ENCODE data around the gene THEM4. TPM values are rescaled to one million over a fixed set of nuclear protein-coding genes. Genes with fewer than 3 reads are reported as not detected.
A peak's percentile ranks its signal among the peaks of the same experiment; 100 is the strongest.
"Not testable (repeated sequence)": the region's sequence is repeated elsewhere in the genome, so short reads cannot be mapped to it uniquely, and the experiment has no call there.

The THEM4 gene
- total RNA-seq, 1 experiment from 2014 or later: 9.5 TPM

DNA sequence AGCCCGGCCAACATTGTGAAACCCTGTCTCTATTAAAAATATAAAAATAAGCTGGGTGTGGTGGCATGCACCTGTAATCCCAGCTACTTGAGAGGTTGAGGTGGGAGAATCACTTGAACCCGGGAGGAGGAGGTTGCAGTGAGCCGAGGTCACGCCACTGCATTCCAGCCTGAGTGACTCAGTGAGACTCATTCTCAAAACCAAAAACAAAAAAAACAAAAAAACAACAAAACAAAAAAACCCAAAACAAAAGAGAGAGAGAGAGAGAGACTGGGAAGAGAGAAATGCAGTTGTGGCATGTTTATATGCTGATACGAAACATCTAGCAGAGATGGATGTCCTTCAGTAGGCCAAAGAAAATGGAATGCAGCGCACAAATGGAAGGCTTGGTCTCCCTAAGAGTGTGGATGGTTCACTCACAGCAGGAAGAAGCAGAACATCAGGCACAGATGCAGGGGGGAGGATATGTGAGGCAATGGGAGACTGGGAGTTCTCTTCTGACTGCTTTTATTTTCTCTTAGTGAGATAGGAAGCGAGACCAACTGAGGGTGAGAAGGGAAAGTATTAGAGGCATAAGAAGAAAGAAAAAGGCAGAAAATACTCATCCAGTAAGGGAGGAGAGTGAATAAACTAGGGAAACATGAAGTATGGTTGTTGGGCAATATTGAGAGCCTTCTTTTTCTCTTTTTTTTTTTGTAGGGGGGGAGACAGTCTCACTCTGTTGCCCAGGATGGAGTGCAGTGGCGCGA is 16.0 kb downstream of the THEM4 start:
- DNase-seq (ENCODE audit: low spot score): no peak

- no peak for DNase-seq (ENCODE audit: low spot score)
These were observed 17.1 kb downstream of the THEM4 start for GRCh38 chr1:151892190-151892589.

DNA sequence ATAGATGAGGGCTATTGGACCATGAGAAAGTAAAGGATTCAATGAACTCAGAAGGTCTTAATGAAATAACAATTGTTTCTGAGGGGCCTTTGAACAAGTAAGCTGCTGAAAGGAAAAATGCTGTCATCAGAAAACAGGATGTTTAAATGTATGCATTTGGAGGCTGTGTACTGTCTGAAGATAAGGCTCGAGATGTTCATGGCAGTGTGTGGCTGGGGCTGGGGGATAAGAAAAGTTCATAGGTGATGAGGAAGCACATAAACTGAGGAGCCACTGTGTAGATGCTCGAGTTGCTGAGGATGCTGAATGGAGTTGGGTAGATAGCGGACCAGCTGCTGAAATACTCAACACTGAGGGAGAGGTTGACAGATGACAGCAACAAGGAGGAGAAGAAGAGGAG is 17.8 kb downstream of the THEM4 start:
- no peak for DNase-seq (ENCODE audit: low spot score)

DNA sequence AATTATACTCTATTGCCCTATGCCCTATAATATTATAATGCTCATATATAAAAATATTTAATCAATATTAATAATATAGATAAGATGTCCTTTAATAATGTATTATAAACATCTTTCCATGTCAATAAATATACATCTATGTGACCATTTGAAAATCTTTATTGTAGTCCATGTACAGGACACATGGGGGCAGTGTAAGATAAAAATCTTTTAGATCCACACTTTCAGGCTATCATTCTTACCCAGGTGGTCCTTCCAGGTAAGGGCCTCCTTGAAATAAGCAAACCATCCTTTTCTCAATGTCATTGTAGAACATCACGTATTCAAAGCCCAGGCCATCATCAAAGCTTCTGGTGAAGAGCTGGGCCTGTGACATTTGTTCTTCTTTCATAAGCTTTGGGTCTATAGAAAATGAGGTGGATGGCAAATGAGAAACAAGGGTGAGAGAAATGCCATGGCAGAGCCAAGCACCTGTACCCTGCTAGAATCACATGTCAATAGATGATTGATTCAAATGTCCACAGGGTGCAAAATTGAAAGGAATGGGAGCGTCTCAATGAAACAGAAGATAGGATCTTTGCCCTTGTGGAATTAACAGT is 20.2 kb downstream of the THEM4 start:
- DNase-seq (ENCODE audit: low spot score): no peak

DNA sequence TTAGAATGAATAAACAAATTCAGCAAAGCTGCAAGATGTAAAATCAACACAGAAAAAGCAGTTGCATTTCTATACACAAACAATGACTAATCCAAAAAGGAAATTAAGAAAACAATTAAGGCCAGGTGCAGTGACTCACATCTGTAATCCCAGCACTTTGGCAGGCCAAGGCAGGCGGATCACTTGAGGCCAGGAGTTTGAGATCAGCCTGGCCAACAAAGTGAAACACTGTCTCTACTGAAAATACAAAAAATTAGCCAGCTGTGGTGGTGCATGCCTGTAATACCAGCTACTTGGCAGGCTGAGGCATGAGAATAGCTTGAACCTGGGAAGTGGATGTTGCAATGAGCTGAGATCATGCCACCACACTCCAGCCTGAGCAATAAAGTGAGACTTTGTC is 22.3 kb downstream of the THEM4 start:
- DNase-seq (ENCODE audit: low spot score): peak; percentile 31

DNA sequence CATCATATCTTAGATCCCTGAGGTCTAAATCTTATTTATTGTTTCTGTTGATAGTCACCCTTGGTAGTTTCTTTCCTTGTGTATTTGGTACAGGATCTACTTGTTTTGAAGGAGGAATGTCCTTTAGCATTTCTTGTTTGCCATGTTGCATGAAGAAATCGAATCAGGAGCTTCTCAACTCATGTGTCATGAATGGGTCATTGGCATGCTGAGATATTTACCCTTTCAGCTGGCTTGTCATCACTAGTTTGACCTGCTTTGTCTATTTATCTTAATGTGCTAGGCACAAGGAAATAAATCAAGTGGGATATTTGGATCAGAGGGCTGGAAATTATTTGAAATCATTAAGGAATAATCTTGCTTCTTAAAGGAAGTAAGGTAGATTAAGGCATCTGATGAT is 23.8 kb downstream of the THEM4 start:
- DNase-seq (ENCODE audit: low spot score): no peak

- DNase-seq (ENCODE audit: low spot score): not testable (repeated sequence)
These were observed 24.4 kb downstream of the THEM4 start for GRCh38 chr1:151884879-151885278.

GRCh38 chr1:151884445-151884844 is 24.9 kb downstream of the THEM4 start:
- not testable (repeated sequence) for DNase-seq (ENCODE audit: low spot score)

- DNase-seq (ENCODE audit: low spot score): not testable (repeated sequence)
These were observed 25.4 kb downstream of the THEM4 start for GRCh38 chr1:151883898-151884297.

DNA sequence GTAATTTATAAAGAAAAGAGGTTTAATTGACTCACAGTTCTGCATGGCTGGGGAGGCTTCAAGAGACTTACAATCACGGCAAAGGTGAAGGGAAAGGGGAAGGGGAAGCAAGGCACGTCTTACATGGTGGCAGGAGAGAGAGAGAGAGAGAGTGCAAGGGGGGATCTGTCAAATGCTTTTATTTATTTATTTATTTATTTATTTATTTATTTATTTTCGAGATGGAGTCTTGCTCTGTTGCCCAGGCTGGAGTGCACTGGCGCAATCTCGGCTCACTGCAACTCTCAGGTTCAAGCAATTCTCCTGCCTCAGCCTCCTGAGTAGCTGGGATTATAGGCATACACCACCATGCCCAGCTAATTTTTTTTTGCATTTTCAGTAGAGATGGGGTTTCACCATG is 26.4 kb downstream of the THEM4 start:
- DNase-seq (ENCODE audit: low spot score): not testable (repeated sequence)

DNA sequence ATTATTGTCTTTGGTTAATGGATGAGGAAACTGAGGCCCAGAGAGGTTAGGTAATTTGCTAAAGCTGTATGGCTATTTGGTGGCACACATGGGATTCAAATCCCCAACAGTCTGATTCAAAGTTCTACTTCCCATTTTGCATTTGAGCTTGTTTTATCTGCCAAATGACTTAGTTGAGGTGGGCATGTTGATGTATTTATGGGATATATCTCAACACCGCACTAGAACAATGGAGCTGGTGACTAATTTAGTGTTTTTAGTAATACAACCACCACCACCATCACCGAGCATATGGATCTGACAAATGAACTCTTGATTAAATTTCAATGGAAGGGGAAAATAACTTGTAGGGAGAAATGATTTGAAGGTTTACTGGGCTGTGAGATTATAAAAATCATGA is 26.8 kb downstream of the THEM4 start:
- no peak for DNase-seq (ENCODE audit: low spot score)

- DNase-seq (ENCODE audit: low spot score): no peak
These were observed 27.8 kb downstream of the THEM4 start for GRCh38 chr1:151881479-151881878.

GRCh38 chr1:151875419-151876097 is 33.8 kb downstream of the THEM4 start:
- DNase-seq (ENCODE audit: low spot score): no peak

DNA sequence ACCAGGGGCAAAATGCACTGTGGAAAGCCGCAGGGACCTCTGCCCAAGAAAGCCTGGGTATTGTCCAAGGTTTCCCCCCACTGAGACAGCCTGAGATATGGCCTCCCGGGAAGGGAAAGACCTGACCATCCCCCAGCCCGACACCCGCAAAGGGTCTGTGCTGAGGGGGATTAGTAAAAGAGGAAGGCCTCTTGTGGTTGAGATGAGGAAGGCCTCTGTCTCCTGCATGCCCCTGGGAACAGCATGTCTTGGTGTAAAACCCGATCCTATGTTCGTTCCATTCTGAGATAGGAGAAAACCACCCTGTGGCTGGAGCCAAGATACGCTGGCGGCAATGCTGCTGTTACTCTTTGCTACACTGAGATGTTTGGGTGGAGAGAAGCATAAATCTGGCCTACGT is 36.5 kb downstream of the THEM4 start:
- DNase-seq (ENCODE audit: low spot score): not testable (repeated sequence)

DNA sequence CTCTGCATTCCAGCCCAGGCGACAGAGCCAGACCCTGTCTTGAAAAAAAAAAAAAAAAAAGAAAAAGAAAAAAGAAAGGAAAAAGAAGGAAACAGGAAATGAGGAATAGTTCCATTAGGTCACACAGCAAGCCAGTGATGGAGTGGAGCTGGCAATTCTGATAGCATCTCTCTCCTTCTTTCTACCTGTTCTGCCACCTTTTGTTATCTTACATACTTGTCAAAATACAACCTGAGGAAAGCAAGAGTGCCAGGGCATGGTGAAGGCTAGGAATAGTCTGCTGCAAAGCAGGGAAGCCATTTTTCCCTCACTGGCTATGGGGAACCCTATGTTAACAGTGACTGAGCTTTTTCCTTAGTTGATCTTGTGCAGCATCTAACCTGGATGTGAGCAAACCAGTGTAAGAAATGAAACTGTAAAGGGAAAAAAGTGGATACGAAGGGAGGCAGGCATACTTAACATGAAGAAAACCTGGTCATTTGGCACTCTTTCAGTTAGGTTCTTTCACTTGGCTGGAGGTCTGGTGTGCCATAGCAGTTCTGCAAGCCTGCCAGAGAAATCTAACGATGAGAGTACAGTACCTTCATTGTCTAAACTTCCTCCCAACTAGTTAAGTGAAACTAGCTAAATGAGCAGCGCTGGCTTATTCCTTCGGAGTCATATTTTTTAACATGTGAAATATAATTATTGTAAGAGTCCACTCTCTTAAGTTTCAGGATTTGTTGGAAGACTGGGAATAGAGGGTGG is 37.9 kb downstream of the THEM4 start:
- DNase-seq (ENCODE audit: low spot score): no peak

GRCh38 chr1:151868486-151868885 is 40.8 kb downstream of the THEM4 start:
- DNase-seq (ENCODE audit: low spot score): no peak

GRCh38 chr1:151867765-151868411 is 41.4 kb downstream of the THEM4 start:
- peak; percentile 73 for DNase-seq (ENCODE audit: low spot score)

GRCh38 chr1:151867321-151867720 is 42.0 kb downstream of the THEM4 start:
- no peak for DNase-seq (ENCODE audit: low spot score)

GRCh38 chr1:151864411-151864810 is 44.9 kb downstream of the THEM4 start:
- DNase-seq (ENCODE audit: low spot score): no peak

- no peak for DNase-seq (ENCODE audit: low spot score)
These were observed 46.7 kb downstream of the THEM4 start for GRCh38 chr1:151862604-151863003.

DNA sequence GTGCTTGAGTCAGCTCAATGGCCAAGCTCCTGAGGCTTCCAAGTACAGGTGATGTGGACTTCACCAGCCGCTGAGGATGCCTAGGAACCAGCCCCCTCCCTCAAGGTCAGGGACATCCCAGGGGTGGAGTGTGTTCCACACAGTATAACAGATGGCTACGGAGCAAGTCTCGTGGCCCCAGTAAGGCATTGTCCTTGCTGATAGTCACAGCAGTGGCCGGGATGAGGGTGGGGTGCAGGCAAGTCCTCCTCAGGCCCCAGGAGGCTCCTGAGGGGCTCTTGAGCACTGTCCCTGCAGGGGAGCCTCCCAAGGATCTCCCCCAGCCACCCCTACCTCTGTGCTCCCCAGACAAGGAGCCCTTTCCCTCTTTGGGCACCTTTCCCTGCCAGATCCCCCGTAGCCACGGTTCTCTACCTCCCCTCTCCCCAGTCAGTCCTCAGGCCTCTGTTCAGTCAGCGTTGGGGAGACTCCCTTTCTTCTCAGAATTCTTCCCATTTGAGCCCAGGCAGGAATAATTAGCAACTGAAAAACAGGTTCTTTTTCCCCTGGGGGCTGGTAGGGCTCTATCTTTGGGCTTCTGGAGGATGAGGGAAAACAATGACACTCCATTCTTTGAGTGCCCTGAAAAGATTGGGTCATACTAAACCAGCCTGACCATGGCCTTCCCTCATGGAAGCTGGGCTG is 48.7 kb downstream of the THEM4 start:
- no peak for DNase-seq (ENCODE audit: low spot score)

Data from A172 (cell line).